HG03159 (cell line): ENCODE data around the gene PLA2R1.
"Not testable (repeated sequence)": the region's sequence is repeated elsewhere in the genome, so short reads cannot be mapped to it uniquely, and the experiment has no call there.

Experiments
- ATAC-seq: cut with Tn5 transposase; IDR thresholded peaks from one replicate; pipeline ENCODE4 v1.9.1; 2021; ENCODE audit warnings: mild to moderate bottlenecking, moderate library complexity; ENCODE audit not compliant: unreplicated experiment

PLA2R1 gene

DNA sequence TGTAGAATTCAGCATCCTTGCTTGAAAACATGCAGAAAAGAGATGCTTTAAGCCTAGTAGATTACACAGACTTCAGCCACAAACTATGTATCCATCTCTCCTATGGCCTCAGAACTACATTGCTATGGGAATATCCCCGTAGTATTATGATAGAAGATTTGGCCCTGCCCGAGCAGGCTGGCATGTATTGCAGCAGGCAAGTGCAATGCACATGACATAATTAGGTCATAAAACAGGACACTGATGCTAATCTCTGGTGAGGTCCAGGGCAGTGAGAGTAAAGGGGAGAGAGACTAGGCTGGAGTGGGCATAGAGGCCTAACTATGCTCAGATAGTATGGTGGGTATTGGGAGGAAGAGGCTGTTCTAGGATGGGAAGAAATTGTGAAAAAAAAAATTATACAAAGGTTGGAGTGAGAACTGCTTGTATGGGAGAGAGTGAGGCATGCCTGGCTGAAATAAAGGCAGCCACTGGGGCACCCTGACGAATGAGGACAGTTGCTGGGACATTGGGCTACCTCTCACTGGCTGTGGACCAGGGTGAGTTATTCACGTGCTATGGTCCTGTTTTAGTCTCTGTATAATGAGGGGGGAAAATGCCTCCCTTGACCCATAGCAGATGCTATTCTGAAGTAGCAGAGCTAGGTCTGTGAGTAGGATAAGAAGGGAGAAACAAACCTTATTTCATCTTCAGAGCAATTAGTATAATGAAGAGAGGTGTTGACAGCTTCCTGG, 1.6 kb upstream of the PLA2R1 start:
- ATAC-seq: no peak

GRCh38 chr2:160063271-160063670, 856 bp upstream of the PLA2R1 start:
- no peak for ATAC-seq

- ATAC-seq: no peak
Observed at GRCh38 chr2:160061944-160062291, 497 bp downstream of the PLA2R1 start.

- ATAC-seq: no peak
Observed at GRCh38 chr2:160061533-160061932, 882 bp downstream of the PLA2R1 start.

- no peak for ATAC-seq
Observed at GRCh38 chr2:160060297-160060696, 2.1 kb downstream of the PLA2R1 start.

GRCh38 chr2:160057356-160057755, 5.1 kb downstream of the PLA2R1 start:
- ATAC-seq: no peak

GRCh38 chr2:160055726-160056108, 6.7 kb downstream of the PLA2R1 start:
- no peak for ATAC-seq

- no peak for ATAC-seq
Observed at GRCh38 chr2:160054984-160055725, 7.3 kb downstream of the PLA2R1 start.

DNA sequence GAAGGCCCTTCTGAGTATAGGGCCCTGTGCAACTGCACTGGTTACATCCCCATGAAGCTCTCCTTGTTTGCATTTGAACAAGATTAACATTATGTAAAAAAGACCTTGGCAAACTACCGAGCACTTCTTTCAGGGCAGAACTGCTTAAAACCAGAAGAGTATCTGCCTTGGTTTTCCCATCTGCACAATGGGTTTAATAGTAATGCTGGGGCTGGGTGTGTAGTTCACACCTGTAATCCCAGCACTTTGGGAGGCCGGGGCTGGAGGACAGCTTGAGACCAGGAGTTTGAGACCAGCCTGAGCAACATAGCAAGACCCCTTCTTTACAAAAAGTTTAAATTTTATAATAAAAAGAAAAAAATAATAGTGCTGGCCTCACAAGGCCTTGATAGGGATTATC, 8.5 kb downstream of the PLA2R1 start:
- no peak for ATAC-seq

- no peak for ATAC-seq
Observed at GRCh38 chr2:160052531-160052930, 9.9 kb downstream of the PLA2R1 start.

DNA sequence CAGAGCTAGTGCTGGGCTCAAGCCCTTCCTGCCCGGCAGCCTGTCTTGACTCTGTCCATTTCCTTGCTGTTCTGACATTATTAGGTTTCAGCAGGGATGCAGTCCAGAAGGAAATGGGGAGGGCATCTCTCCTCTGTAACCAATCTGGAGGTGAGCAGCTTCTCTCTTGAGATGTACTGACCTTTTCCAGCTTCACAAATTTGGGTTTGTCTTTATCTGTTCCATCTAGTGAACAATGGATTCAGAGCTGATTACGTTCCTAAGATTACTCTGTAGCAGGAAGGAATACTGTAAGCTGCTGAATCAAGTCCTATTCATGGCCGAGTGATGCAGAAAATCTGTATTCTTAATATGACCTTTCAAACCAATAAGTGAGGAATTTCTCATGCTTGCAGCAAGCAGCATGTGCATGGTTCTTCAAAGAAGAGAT, 11.0 kb downstream of the PLA2R1 start:
- ATAC-seq: no peak

DNA sequence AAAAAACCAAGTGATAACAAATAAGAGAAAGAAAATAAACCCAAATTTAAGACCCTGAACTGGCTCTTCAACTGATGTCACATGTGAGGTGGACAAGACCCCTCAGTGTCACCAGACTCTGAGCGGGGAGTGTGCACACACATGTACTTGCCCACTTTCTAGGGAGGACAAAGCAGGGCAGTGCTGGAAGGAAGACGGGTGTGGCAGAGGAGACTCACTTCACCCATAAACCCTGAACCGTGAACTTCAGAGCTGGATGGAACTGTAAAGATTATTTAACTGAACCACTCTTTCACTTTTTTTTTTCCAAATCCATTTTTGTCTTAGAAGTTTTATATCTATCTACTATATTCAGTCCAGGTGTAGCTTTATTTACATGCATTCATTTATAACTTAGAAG, 12.3 kb downstream of the PLA2R1 start:
- no peak for ATAC-seq

DNA sequence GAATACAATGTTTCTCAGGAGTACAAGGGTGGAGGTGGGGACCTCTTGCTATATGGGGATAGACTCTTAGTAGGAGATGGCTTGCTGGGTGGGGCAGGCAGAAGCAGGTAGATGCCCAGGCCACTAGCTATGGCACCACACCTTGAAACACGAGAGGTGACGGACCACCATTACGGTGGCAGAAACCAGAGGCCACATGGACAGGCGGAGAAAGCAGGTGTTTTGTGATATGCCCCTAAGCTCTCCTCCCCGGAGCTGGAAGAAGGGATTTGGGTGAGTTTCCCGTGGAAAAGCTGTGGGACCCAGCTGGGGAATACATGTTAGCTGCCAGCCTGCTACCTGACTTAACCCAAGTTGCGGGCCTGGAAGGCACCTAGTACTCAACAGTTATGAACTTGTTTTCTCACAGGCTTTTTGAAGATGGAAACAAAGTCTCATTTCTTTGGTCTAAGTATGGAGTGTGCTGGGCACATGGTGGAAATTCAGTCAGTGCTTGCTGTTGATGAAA, 16.7 kb downstream of the PLA2R1 start:
- no peak for ATAC-seq

GRCh38 chr2:160044728-160045127, 17.7 kb downstream of the PLA2R1 start:
- no peak for ATAC-seq

- no peak for ATAC-seq
Observed at GRCh38 chr2:160043265-160043664, 19.1 kb downstream of the PLA2R1 start.

GRCh38 chr2:160042054-160042453, 20.4 kb downstream of the PLA2R1 start:
- no peak for ATAC-seq

- ATAC-seq: no peak
Observed at GRCh38 chr2:160041091-160041490, 21.3 kb downstream of the PLA2R1 start.

- ATAC-seq: no peak
Observed at GRCh38 chr2:160039166-160039903, 23.1 kb downstream of the PLA2R1 start.

DNA sequence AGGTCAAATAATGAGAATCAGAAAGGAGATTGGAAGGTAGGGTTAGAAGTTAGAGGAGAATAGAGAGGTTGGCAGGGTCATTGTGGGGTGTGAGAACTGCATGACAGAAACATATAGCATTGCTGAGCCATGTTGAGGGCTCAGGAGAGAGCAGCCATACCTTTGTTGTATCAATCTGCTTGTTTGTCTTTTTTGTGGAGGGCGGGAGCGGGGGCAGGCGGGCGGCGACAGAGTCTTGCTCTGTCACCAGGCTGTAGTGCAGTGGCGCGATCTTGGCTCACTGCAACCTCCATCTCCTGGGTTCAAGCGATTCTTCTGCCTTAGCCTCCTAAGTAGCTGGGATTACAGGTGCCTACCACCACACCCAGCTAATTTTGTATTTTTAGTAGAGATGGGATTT, 23.8 kb downstream of the PLA2R1 start:
- ATAC-seq: not testable (repeated sequence)

- ATAC-seq: no peak
Observed at GRCh38 chr2:160036736-160037135, 25.7 kb downstream of the PLA2R1 start.

DNA sequence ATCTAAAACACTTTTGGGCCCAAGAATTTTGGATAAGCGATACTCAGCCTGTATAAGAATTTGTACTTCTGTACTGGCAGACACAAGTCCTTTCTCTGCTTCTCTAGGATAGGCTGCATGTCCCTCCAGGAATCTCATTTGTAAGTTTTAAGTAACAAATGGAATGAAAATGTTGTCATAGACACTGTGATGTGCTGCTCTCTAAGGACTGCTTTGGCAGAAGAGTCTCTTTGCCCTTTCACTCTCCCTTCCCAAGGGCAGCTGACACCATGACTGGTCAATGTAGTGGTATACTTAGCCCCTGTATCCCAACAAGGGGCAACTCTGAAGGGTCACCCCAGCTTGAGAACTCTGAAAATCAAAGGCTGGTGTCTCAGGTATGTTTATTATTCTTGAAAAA, 27.3 kb downstream of the PLA2R1 start:
- no peak for ATAC-seq

DNA sequence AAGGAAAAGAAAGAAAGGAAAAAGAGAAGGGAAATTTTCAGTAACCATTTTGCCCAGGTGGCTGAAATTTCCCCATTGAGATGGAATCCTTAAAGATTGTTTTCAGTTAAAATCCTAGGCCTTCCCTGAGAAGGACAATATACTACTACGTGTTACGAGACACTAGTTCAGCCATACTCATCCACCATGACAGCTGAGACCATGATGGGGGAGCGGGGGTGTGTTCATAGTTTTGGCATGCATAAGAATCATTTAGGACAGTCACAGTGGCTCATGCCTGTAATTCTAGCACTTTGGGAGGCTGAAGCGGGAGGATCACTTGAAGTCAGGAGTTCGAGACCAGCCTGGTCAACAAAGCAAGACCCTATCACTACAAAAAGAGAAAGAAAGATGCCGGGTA, 28.0 kb downstream of the PLA2R1 start:
- ATAC-seq: no peak
